Suppressor macrophage treated with lipopolysaccharide for 4 hours (primary cell): ENCODE measurements around the gene FBN2.
"Not testable (repeated sequence)": the region's sequence is repeated elsewhere in the genome, so short reads cannot be mapped to it uniquely, and the experiment has no call there.

Experiments used
- DNase-seq: peaks from one replicate; pipeline ENCODE4 v3.0.0-alpha.2; 2020

Gene FBN2

GRCh38 chr5:128532776-128533175 is 5.3 kb downstream of the FBN2 start:
- no peak for DNase-seq

GRCh38 chr5:128532127-128532526 is 5.9 kb downstream of the FBN2 start:
- no peak for DNase-seq

- peak; percentile 43 for DNase-seq
These were observed 9.3 kb downstream of the FBN2 start for GRCh38 chr5:128528637-128529255.

GRCh38 chr5:128528126-128528525 is 9.9 kb downstream of the FBN2 start:
- DNase-seq = no peak

GRCh38 chr5:128527077-128527476 is 11.0 kb downstream of the FBN2 start:
- DNase-seq = peak; percentile 15

- no peak for DNase-seq
These were observed 15.7 kb downstream of the FBN2 start for GRCh38 chr5:128522336-128522735.

GRCh38 chr5:128519827-128520226 is 18.2 kb downstream of the FBN2 start:
- DNase-seq = no peak

- no peak for DNase-seq
These were observed 21.1 kb downstream of the FBN2 start for GRCh38 chr5:128516978-128517377.

GRCh38 chr5:128513806-128514205 is 24.2 kb downstream of the FBN2 start:
- no peak for DNase-seq

- DNase-seq = no peak
These were observed 25.2 kb downstream of the FBN2 start for GRCh38 chr5:128512894-128513293.

GRCh38 chr5:128506643-128507042 is 31.4 kb downstream of the FBN2 start:
- DNase-seq = no peak

- DNase-seq = not testable (repeated sequence)
These were observed 34.3 kb downstream of the FBN2 start for GRCh38 chr5:128503727-128504126.

GRCh38 chr5:128498844-128499455 is 39.1 kb downstream of the FBN2 start:
- peak; percentile 51 for DNase-seq

- DNase-seq = no peak
These were observed 43.5 kb downstream of the FBN2 start for GRCh38 chr5:128494516-128494915.

GRCh38 chr5:128493657-128494329 is 44.3 kb downstream of the FBN2 start:
- no peak for DNase-seq

GRCh38 chr5:128491291-128491690 is 46.8 kb downstream of the FBN2 start:
- DNase-seq = peak; percentile 1

- DNase-seq = no peak
These were observed 47.3 kb downstream of the FBN2 start for GRCh38 chr5:128490761-128491160.

- DNase-seq = no peak
These were observed 51.0 kb downstream of the FBN2 start for GRCh38 chr5:128487041-128487440.

- DNase-seq = no peak
These were observed 54.3 kb downstream of the FBN2 start for GRCh38 chr5:128483738-128484137.

GRCh38 chr5:128480906-128481633 is 57.0 kb downstream of the FBN2 start:
- no peak for DNase-seq

GRCh38 chr5:128480158-128480557 is 57.9 kb downstream of the FBN2 start:
- DNase-seq = no peak

GRCh38 chr5:128478386-128479368 is 59.4 kb downstream of the FBN2 start:
- DNase-seq = no peak
